Measurements from ENCODE around the gene RPUSD1.

RPUSD1 gene

DNA sequence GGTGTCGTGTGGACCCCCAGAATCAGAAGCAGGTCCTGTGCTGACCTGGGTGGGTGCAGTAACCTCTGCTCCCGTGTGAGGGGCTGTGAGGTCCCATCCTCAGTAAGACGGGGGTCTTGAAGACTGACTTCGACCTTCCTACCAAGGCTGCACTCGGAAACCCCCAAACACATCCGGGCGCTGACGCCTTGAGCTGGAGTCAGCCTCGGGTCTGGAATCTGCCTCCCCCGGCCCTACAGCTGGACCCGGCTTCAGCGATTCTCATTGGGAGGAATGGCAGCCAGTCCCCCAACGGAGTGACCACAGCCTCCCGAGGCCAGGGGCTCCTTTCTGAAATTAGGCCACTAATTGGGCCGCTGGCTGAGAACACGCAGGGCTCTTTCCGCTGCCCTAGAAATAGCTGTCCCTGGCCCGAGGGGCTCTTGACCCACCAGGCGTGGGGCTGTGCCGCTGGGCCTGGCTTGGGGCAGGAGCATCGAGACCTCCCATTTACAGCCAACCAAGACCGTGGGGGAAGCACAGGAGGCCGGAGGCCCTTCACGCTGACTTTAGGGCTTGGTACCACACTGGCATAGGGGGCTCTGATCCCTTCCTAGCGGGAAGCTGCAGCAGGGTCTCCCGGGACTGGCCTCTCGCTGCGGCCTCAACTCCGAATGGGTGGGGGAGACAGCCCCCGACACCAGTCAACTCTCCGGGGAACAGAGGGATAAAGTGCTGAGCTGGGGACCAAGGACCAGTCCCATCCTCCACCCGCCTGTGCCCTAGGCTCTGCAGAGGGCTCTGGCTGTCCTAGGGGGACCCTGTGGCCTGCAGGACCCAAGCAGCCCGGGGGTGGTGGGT lies 15.0 kb upstream of the RPUSD1 start:
- no peak overlapping the region for H3K4me3 ChIP-seq (ENCODE audit: low read depth, low read length)
- TF ChIP-seq, protein P1, sequence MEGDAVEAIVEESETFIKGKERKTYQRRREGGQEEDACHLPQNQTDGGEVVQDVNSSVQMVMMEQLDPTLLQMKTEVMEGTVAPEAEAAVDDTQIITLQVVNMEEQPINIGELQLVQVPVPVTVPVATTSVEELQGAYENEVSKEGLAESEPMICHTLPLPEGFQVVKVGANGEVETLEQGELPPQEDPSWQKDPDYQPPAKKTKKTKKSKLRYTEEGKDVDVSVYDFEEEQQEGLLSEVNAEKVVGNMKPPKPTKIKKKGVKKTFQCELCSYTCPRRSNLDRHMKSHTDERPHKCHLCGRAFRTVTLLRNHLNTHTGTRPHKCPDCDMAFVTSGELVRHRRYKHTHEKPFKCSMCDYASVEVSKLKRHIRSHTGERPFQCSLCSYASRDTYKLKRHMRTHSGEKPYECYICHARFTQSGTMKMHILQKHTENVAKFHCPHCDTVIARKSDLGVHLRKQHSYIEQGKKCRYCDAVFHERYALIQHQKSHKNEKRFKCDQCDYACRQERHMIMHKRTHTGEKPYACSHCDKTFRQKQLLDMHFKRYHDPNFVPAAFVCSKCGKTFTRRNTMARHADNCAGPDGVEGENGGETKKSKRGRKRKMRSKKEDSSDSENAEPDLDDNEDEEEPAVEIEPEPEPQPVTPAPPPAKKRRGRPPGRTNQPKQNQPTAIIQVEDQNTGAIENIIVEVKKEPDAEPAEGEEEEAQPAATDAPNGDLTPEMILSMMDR (IDR thresholded peaks at IDR 0.05; ENCODE audit: borderline replicate concordance, insufficient read depth, low read depth, low read length): no peak

GRCh38 chr16:802461-802860 lies 14.3 kb upstream of the RPUSD1 start:
- TF ChIP-seq, protein P1 (IDR thresholded peaks at IDR 0.05; ENCODE audit: borderline replicate concordance, insufficient read depth, low read depth, low read length): no peak
- H3K4me3 ChIP-seq (ENCODE audit: low read depth, low read length): no peak overlapping the region

DNA sequence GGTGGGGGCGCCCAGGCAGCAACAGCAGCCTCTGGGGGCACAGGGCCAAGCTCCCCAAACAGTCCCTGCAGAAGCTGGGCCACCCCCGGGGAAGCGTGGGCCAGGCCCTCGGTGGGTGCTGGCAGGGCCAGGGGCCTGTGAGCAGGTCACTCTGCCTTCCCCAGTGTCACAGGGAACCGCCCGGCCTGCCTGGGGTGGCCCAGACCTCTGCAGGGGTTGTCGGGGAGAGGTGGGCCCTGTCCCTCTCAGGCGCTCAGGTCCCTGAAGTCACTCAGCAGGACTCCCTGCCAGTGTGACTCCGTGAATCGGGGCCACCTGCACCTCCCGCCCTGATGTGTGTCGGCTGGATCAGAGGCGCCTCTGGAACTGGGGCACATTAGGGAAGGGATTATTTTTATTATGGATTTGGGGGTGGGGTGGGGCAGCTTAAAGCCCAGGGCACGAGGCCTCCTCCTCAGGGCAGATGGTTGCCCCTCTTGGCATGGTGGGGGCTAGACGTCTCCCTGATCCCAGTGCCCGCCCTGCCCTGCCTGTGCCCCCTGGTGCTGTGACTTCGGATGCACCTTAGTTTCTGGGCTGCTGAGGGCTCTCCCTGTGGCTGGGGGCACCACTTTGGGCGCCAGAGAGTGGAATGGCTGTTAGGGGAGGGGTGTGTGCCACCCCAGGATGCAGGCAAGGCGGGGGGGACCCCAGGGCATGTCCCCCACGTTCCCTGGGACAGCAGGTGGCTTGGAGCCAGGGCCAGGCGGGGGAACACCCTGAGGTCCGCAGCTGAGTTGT lies 13.6 kb upstream of the RPUSD1 start:
- TF ChIP-seq, protein P1 (IDR thresholded peaks at IDR 0.05; ENCODE audit: borderline replicate concordance, insufficient read depth, low read depth, low read length): no peak

GRCh38 chr16:800834-801511 lies 12.8 kb upstream of the RPUSD1 start:
- TF ChIP-seq, protein P1 (IDR thresholded peaks at IDR 0.05; ENCODE audit: borderline replicate concordance, insufficient read depth, low read depth, low read length): no peak
- H3K4me3 ChIP-seq (ENCODE audit: low read depth, low read length): no peak overlapping the region

More for the DNA sequence above, 13.6 kb upstream of the RPUSD1 start:
- H3K4me3 ChIP-seq (ENCODE audit: low read depth, low read length): no peak overlapping the region

- TF ChIP-seq, protein P1 (IDR thresholded peaks at IDR 0.05; ENCODE audit: borderline replicate concordance, insufficient read depth, low read depth, low read length): no peak
Measured at GRCh38 chr16:799948-800833, 12.0 kb upstream of the RPUSD1 start, which contains the start of gene GNG13. Gene GNG13, minus strand, starts transcription at chr16:800734. Its CDS starts 1,657 bp downstream, at chr16:799077.

More at GRCh38 chr16:799948-800833, 12.0 kb upstream of the RPUSD1 start, which contains the start of gene GNG13:
- no peak within 1 kb of the TSS for H3K4me3 ChIP-seq (ENCODE audit: low read depth, low read length)

Measured in GM12875 (cell line).